Stimulated activated CD8-positive, alpha-beta memory T cell treated with anti-CD3 and anti-CD28 coated beads, Interleukin-12 subunit alpha, Interleukin-12 subunit beta, amount 100 ng/mL, for 24 hours (primary cell): Measurements from ENCODE around the gene ACOD1.
"Not testable (repeated sequence)": the region's sequence is repeated elsewhere in the genome, so short reads cannot be mapped to it uniquely, and the experiment has no call there.

Source experiments
- DNase-seq: peaks from one replicate; pipeline ENCODE4 v3.0.0-alpha.2; 2020; ENCODE audit errors: extremely low read depth

ACOD1 gene

GRCh38 chr13:76948149-76948548 lies at the start of gene ACOD1:
Gene ACOD1, plus strand, starts transcription at chr13:76948511. Its CDS starts 48 bp downstream, at chr13:76948559.
- DNase-seq, result no peak

GRCh38 chr13:76899066-76899465 lies 49.2 kb upstream of the ACOD1 start:
- DNase-seq, result not testable (repeated sequence)

GRCh38 chr13:76903544-76904162 lies 44.7 kb upstream of the ACOD1 start:
- DNase-seq, result peak; percentile 24

GRCh38 chr13:76904507-76904906 lies 43.8 kb upstream of the ACOD1 start:
- DNase-seq, result no peak

- no peak for DNase-seq
Measured at GRCh38 chr13:76912476-76912875, 35.8 kb upstream of the ACOD1 start.

GRCh38 chr13:76913898-76914297 lies 34.4 kb upstream of the ACOD1 start:
- no peak for DNase-seq

GRCh38 chr13:76917095-76917494 lies 31.2 kb upstream of the ACOD1 start:
- no peak for DNase-seq

GRCh38 chr13:76917755-76918481 lies 30.4 kb upstream of the ACOD1 start:
- not testable (repeated sequence) for DNase-seq

- no peak for DNase-seq
Measured at GRCh38 chr13:76921516-76921915, 26.8 kb upstream of the ACOD1 start.

- no peak for DNase-seq
Measured at GRCh38 chr13:76925115-76925514, 23.2 kb upstream of the ACOD1 start.

GRCh38 chr13:76927955-76928354 lies 20.4 kb upstream of the ACOD1 start:
- no peak for DNase-seq

- DNase-seq, result no peak
Measured at GRCh38 chr13:76928456-76928855, 19.9 kb upstream of the ACOD1 start.

- no peak for DNase-seq
Measured at GRCh38 chr13:76929320-76929719, 19.0 kb upstream of the ACOD1 start.

GRCh38 chr13:76929851-76930374 lies 18.4 kb upstream of the ACOD1 start:
- DNase-seq, result no peak

- DNase-seq, result no peak
Measured at GRCh38 chr13:76932076-76932475, 16.2 kb upstream of the ACOD1 start.

GRCh38 chr13:76934671-76935070 lies 13.6 kb upstream of the ACOD1 start:
- no peak for DNase-seq

GRCh38 chr13:76936763-76937162 lies 11.5 kb upstream of the ACOD1 start:
- no peak for DNase-seq

- DNase-seq, result no peak
Measured at GRCh38 chr13:76937281-76937820, 11.0 kb upstream of the ACOD1 start.

- DNase-seq, result no peak
Measured at GRCh38 chr13:76939215-76939614, 9.1 kb upstream of the ACOD1 start.

GRCh38 chr13:76942363-76942762 lies 5.9 kb upstream of the ACOD1 start:
- DNase-seq, result no peak

GRCh38 chr13:76943646-76944045 lies 4.7 kb upstream of the ACOD1 start:
- no peak for DNase-seq

GRCh38 chr13:76944456-76944855 lies 3.9 kb upstream of the ACOD1 start:
- no peak for DNase-seq

- no peak for DNase-seq
Measured at GRCh38 chr13:76950101-76950500, 1.8 kb downstream of the ACOD1 start.
